Stomach (tissue), 4 donors: ENCODE results near the gene MARK1.

Experiments used
- CTCF ChIP-seq, 7 experiments: fragments of 450-650 bp in 4 of 7; fragments of 200-600 bp in 3 of 7; sonication (generic) in 3 of 7; IDR thresholded peaks; one replicate each; pipeline ENCODE4 v1.5.1; 2016 to 2019; ENCODE audit warnings: antibody characterized with exemption in 7 of 7, control low read depth in 2 of 7, mild to moderate bottlenecking in 1 of 7
- EP300 ChIP-seq: sonication (generic); formaldehyde crosslinking; IDR thresholded peaks from one replicate; pipeline ENCODE4 v1.6.1; 2017; ENCODE audit warnings: antibody characterized with exemption
- POLR2AphosphoS5 ChIP-seq, 3 donors: sonication (generic); formaldehyde crosslinking; IDR thresholded peaks; one replicate each; pipeline ENCODE4 v1.6.1; 2016; ENCODE audit warnings: antibody characterized with exemption in 3 of 3

GRCh38 chr1:220696863-220697231, 168.9 kb downstream of the MARK1 start:
- TF ChIP-seq CTCF (IDR thresholded peaks at IDR 0.05) (no peak), EP300 (no peak), POLR2AphosphoS5 (IDR thresholded peaks at IDR 0.05) (no peak)
